Measurements from ENCODE around the gene FAM24B.
"Not testable (repeated sequence)": the region's sequence is repeated elsewhere in the genome, so short reads cannot be mapped to it uniquely, and the experiment has no call there.

The FAM24B gene, protein sequence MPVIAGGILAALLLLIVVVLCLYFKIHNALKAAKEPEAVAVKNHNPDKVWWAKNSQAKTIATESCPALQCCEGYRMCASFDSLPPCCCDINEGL

DNA sequence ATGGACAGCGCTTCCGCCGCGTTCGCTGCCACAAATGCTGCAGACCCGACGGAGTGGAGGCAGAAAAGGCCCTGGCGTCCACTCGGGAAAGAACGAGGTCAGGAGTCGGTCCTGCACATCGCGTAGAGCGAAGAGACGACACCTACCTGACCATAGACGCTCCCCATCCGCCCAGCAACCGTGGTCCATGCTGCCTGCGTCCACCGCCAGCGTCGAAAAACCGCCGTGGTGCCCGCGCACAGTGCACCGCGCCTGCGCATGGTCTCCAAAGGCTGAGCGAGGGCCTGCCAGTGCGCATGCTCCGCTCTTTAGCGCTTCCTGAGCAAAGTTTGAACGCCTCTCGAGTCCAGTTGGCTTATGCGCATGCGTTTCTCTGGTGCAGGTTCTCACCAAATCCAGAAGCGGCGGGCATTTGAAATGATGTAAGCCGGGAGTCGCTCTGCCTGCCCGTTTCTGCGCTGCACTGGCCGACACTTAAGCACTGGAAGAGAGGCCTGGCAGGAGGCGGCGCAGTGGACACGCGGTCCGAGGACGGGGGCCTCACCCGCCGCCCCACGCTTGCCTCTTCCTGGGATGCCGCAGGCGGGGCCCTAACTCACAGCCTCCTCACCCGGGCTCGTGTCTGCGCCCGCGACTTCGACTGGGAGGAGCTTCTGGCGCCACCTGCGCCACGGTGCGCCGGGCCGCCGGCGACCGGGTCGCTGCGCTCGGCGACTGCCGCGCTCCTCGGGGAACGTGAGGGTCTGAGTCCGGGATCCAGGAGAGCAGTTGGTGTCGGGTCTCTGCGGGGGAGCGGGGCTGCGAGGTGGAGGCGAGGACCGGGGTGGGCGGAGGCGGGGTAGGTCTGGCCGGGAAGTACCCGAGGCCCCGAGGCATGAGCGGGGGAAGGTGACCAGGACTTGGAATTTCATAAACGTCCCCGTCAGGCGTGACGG lies at the start of gene FAM24B:
TSS of gene FAM24B (minus strand) at position 243 of the 935 bp plus-strand sequence. CDS start 29,066 bp downstream, outside the sequence.
- peak; percentile 97 for DNase-seq

DNA sequence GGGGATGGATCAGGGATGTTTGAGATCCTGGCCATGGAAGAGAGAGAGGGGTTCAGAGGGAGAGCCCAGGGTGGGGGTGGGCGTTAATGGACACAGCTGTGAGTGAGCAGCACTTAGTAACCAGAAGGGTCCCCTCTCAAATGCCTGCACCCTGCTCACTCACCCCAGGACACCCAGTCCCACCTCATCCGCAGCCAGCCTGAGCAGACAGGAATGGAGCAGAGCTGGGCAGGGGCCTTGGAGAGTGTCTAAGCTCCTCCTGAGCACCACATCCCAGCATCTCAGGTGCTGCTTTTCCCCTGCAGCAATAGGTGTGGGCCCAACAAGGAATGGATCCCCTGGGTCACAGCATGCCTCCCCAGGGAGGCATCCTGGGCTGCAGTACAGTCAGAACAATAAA lies 36.3 kb upstream of the FAM24B start:
- DNase-seq = no peak

DNA sequence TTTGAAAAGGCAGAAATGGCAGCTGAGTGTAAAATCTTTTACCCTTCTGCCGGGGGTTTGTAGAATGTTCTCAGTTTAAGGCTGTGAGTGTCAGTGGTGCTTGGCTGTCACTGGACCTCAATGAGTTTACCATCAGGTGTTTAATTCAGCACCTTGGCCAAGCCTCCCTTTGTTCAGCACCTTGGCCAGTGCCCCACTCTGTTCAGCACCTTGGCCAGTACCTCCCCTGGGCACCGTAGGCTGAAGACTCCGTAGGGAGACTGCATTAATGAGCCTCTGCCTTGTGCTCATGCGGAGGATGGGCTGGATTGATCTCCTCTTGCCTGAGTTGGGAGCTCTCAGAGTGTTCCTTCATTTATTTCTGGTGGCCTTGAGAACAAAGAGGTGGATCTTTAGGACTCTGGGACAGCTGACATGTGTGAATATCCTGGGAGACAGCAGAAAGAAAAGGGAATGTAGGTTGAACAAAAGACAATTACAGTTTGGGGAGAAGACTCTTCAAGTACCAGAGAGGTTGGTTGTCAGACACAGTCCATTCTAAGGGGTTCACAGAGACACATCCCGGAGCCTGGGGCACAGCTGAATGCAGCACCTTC lies 32.6 kb upstream of the FAM24B start:
- DNase-seq = peak; percentile 40

- no peak for DNase-seq
Measured at GRCh38 chr10:122910310-122910709, 30.9 kb upstream of the FAM24B start, which contains the start of gene FAM24A. TSS of gene FAM24A (plus strand) at chr10:122910610. CDS start at chr10:122911635, 1,025 bp downstream.

DNA sequence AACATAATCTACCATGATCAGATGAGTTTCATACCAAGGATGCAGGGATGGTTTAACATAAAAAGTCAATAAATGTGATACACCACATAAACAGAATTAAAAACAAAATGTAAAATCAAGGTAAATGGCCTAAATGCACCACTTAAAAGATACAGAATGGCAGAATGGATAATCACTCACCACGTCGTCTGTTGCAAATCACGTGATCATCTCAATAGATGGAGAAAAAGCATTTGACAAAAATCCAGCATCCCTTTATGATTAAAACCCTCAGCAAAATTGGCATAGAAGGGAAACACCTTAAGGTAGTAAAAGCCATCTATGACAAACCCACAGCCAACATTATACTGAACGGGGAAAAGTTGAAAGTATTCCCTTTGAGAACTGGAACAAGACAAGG lies 24.5 kb upstream of the FAM24B start:
- not testable (repeated sequence) for DNase-seq

DNA sequence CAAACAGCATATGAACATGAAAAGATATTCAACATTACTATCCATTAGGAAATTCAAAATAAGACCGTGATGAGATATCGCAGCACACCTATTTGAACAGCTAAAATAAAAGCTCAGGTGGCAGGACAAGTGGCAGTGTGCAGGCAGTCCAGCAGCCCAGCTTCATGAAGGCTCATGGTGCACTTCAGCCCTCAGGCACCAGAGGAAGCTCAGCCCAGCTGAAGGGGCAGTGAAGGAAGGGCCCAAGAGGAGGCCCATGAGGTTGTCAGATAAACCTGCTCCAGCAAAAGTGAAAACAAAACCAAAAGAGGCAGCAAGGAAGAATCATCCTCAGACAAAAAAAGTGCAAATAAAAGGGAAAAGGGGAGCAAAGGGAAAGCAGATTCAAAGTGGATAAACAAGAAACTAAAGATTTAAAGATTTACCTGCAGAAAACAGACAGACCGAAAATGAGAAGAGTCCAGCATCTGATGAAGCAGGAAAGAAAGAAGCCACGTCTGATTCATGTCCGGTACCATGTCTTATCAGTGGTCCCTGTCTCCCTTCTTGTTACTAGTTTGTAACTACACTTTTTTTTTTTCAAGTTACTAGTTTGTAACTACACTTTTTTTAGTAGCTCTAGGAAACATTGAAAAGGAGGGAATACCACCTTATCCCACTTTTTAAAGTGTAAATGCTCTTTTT lies 15.0 kb upstream of the FAM24B start:
- no peak for DNase-seq

GRCh38 chr10:122884166-122884565 lies 4.8 kb upstream of the FAM24B start:
- DNase-seq = no peak

DNA sequence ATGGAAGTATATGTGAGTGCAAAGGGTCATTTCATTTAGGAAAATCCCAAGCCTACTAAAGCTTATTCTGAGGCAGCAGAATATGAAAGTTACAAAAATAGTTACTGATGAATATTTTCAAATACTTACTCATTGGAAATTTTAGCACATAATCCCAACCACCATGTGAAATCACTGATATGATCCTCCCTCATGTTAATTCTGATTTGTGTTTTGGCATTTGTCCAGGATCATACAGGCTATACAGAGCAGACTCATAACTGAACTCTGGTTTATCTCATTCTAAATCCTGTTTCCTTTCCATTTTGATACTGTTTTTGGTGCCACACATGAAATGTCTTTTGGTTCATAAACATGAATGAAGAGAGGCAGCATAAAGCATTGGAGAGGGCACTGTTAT lies 3.4 kb upstream of the FAM24B start:
- DNase-seq = no peak

DNA sequence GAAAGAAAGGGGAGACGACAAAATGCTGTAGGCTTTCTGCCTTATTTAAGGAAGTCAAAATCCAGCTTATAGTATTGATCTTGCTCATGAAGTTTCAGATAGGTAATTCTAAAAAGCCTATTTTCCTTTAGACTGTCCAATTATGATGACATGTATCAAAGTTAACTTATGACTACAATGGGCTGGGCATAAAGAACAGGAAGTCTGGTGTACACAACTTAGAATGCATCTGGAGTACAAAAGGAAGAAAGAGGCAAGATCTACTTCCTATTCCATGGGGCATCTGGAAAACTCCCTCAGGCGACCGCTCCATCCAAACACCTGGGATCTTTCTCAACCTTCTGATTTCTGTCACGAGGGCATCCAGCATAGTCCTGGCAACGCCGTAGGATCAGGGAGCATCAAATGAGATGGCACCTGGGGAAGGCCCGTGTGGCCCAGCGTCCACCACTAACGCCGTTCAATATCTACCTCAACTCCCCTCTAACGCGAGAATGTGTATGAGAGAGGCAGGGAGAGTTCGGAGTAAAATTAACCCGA lies 512 bp downstream of the FAM24B start:
- no peak for DNase-seq

- DNase-seq = no peak
Measured at GRCh38 chr10:122877264-122877663, 2.1 kb downstream of the FAM24B start.

GRCh38 chr10:122876467-122876855 lies 2.9 kb downstream of the FAM24B start:
- no peak for DNase-seq

- no peak for DNase-seq
Measured at GRCh38 chr10:122875843-122876466, 3.4 kb downstream of the FAM24B start.

- DNase-seq = not testable (repeated sequence)
Measured at GRCh38 chr10:122871947-122872346, 7.4 kb downstream of the FAM24B start.

DNA sequence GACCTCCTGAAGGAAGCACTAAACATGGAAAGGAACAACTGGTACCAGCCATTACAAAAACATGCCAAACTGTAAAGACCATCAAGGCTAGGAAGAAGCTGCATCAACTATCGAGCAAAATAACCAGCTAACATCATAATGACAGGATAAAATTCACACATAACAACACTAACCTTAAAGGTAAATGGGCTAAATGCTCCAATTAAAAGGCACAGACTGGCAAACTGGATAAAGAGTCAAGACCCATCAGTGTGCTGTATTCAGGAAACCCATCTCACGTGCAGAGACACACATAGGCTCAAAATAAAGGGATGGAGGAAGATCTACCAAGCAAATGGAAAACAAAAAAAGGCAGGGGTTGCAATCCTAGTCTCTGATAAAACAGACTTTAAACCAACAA lies 10.6 kb downstream of the FAM24B start:
- not testable (repeated sequence) for DNase-seq

- DNase-seq = not testable (repeated sequence)
Measured at GRCh38 chr10:122866757-122867482, 12.5 kb downstream of the FAM24B start.

- no peak for DNase-seq
Measured at GRCh38 chr10:122864901-122865300, 14.5 kb downstream of the FAM24B start.

DNA sequence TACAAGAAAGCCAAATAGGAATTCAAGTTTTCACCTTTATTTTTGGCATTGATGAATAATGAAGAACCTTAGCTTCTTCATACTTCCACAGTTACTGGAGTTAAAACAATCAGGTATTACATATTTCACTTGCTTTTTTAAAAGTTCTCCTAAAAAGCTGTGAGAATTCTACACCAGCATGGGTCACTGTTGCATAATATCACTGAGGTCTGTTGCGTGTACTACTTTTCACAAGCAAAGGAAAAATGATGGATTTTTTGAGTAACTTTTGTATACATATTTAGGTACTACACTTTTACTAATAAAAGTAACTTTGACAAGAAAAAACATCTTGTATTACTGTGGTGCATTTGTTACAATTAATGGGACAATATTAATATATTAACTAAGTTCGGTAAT lies 15.2 kb downstream of the FAM24B start:
- no peak for DNase-seq

- no peak for DNase-seq
Measured at GRCh38 chr10:122863216-122864193, 15.9 kb downstream of the FAM24B start.

GRCh38 chr10:122861711-122862161 lies 17.6 kb downstream of the FAM24B start:
- DNase-seq = no peak

- DNase-seq = no peak
Measured at GRCh38 chr10:122859527-122859926, 19.9 kb downstream of the FAM24B start.

Measured in right hindlimb (tissue), 1 donor.